Ureter (tissue), 1 donor: ENCODE measurements around the gene POLR3A. TPM values are rescaled to one million over a fixed set of nuclear protein-coding genes. Genes with fewer than 3 reads are reported as not detected.

ENCODE experiments used
- DNase-seq: peaks from one replicate; pipeline ENCODE4 v3.0.0-alpha.2; 2020; ENCODE audit warnings: low spot score
- total RNA-seq: library from RNA; stranded (reverse); gene quantifications from one replicate; pipeline ENCODE4 v1.2.4, GENCODE V29; 2023
- donor health status: DM: yes; HTN: yes; CAD: no.

POLR3A gene
- total RNA-seq, 1 donor from 2014 or later: 20.6 TPM

DNA sequence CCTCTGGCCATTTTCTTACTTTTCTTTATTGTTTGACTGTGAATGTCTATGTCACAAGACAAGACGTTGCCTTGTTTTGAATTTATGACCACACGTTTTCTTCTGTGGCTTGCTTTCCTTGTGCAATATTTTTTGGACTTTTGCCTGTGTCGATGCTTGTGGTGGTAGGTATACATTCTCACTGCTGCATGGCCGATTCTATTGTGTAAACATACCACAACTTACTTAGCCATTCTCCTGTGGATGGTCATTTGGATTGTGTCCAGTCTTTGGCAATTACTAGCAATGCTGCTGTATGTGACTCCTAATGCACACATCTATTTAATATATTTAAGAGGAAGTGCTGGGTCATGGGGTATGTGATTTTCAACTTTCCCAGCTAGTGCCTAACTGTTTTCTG, 84.8 kb downstream of the POLR3A start:
- DNase-seq: no peak

DNA sequence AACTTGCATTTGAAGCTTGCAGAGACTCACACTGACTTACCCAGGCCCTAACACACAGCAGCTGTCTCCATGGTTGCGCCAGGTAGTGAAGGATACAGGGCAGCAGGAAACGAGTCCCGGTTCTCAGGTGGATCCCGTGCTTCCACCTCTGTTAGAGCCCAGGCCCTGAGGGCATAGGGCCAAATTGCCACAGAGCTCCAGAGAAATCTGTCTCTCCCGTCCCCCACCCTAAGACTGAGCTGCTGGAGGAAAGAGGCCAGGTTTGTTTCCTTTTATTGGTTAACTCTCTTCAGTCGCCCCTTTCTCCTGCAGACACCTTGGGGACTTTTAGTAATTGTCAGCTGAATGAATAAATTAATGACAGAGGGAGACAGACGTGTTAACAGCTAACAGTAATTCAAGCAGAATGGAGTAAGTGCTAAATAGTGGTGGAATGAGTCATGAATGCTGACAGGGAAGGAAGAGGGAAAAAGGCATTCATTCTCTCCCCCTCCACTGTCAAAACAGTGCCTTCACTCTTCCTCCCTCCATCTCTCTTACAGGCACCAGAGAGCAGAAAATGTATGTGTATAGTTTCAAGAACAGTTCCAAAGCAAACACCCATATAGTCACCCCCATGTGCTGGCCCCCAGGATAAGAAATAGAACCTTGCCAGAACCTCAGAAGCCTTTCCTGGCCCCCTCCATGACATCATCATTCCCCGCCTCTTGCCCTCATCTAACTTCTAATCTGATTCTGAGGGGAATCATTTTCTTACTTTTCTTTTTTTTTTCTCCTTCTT, 86.0 kb downstream of the POLR3A start:
- no peak for DNase-seq

DNA sequence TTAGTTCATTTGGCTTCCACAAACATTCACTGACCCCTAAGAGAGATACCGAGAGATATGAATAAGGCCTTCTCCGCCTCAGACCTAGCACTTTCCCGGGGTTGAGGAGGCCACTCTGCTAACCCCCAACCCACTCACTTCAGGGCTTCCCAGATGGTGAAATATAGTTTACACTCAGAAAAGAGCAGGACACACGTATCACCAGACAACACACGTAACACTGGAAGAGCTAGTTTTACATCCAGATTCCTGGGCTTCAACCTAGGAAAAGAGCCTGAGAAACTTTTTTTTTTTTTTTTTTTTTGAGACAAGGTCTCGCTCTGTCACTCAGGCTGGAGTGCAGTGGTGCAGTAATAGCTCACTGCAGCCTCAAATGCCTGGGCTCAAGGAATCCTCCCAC, 87.5 kb downstream of the POLR3A start:
- DNase-seq: no peak

DNA sequence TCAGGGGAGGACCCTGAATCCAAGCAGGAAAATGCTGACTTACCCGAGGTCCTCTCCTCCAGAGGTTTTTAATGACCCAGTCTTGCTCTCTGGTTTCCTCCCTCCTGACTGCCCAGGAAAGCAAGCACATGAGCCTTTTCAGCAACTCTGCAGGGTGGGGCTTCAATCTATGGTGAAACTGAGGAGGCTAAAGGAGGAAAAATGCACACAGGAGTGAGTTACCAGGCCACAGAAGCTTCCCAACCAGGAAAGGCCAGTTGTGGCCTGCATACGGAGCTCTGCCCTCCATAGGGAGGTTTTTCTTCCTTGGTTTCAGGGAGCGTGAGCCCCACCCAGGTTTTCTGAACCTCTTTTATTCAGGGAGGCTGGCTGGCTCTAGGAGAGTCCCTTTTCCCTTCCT, 88.7 kb downstream of the POLR3A start:
- no peak for DNase-seq

DNA sequence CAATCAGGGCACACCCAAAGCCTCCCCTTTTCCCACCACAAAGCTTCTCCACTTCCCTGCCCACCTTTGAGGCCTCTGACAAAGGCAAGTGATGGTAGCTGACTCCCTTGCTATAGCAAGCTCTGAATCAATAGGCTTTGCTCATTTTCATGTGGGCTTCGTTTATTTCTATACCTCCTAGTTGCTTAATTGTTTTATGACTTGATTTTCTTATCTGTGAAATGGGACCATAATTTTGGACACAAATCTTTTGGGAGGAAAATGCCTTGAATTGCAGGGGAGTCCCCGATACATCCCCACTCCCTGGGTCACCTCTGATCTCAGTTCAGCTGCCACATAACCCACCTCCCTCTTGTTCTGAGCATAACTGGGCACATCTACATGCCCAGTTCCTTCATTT, 89.1 kb downstream of the POLR3A start:
- DNase-seq: no peak

DNA sequence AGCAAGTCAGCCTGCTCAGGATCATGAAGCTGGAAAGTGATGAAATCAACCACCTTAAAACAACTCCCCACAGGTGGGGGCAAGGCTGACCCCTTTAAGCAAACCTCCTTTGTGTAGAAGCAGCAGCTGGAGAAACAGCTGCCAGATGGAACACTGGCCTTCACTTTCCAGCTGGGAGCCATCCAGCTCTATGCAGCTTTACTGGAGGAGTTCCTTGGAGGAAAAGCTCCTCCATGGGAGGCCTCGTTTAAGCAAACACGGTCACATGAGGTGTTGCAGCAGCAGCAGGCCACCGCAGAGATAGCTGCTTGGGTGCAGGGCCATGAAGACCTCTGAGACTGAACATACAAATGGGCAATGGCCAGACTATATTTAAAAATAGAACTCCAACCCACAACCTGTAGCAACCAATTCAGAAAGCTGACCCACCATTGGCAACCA, 89.7 kb downstream of the POLR3A start:
- DNase-seq: peak; percentile 59

DNA sequence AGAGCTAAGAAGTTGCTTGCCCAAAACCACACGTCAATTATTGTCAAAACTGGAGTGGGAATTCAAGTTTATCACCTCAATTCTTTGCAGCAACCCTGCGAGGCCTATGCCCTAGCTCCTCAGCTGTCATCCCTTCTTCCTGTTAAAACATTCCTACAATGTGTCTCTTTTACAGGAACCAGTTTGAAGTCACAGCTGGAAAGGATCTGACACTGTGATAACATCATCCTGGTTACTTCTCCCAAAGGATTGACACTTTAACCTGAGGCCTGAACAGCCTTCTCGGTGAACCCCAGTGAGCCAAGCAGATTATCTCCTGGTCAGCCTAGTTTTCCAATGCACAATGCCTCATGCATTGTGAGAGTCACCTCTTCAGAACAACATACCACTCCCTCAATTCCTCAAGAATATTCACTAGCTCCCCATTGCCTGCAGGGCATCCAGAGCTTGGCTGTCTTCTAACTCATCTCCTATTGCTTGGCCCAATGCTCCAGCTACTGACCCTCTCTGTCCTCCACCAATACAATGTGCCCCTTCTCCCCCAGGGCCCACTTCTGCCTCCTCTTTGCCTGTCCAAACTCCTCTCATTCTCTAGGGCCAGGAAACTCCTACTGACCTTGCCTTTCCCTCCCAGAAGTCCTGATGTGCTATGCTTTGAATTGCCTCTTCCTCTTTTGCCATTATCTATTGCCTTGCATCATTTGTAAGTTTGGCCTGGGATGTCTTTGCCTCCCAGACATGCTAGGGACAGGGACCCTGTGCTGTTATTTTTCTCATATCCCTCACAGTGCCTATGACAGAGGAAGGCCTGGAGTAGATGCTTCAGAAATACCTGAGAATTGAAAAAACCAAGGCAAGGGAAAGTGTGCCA, 92.4 kb downstream of the POLR3A start:
- DNase-seq: no peak

DNA sequence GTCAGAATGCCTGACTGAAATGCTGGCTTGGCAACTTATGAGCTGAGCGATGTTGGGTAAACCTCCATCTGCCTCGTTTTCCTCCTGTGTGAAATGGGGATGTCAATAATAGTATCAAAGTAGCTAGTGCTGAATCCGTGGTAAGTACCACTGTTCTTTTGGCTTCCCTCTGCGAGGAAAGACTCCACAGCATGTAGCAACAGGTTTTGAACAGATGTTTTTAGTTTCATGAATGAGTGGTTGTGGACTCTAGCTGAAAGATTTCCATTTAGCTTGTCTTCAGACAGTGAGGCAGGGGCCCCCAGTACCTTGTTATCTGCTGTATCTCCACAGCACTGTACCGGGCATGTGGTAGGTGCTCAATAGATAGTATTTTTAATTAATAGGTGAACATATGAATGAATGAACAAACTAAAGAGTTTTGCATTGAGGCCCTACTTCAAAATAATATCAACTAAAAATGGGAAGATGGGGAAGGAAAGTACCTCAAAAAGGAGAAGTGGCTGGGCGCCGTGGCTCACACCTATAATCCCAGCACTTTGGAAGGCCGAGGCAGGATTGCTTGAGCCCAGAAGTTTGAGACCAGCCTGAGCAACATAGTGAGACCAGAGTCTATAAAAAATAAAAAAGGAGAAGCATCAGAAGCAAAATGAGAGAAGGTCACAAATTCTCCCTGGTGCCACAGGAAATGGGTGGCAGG, 97.1 kb downstream of the POLR3A start:
- DNase-seq: no peak

DNA sequence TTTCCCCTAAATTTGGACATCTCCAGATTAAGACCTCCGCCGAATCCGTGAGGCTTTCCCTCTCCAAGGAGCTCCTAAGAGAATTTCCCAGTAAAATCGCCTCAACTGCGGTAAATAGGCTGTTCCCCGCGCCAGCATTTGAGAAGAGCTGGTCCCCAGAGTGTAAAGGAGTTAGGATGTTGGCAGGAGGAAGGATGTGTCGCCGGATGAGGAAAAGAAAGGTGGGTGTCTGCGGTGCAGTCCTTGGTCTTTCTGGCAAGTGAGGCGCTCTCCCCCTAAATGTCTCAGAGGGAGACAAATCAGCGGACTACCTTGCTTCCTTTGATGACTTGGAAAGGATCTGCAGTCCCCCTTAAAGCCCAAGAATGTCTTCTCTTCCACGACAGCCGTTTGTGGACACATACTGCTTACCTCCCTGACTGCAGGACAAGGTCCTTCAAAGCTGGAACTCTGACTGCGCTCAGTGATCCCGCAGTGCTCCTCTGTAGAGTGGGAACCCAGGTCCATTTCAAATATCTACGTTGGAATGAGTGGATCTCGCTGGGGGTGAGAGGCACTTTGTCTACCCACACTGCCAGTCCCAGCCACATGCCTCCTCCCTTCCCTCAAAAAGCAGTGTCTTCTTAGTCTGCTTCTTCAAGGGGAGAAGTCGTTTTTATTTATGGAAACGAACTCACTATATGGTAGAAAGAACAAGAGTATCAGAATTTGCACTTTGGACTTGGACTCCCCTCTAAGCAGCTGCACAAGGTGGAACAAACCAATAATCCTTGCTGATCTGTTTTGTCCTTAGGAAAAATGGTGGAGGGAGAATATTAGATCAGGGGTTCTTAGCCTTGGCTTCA, 101.7 kb downstream of the POLR3A start:
- DNase-seq: no peak

DNA sequence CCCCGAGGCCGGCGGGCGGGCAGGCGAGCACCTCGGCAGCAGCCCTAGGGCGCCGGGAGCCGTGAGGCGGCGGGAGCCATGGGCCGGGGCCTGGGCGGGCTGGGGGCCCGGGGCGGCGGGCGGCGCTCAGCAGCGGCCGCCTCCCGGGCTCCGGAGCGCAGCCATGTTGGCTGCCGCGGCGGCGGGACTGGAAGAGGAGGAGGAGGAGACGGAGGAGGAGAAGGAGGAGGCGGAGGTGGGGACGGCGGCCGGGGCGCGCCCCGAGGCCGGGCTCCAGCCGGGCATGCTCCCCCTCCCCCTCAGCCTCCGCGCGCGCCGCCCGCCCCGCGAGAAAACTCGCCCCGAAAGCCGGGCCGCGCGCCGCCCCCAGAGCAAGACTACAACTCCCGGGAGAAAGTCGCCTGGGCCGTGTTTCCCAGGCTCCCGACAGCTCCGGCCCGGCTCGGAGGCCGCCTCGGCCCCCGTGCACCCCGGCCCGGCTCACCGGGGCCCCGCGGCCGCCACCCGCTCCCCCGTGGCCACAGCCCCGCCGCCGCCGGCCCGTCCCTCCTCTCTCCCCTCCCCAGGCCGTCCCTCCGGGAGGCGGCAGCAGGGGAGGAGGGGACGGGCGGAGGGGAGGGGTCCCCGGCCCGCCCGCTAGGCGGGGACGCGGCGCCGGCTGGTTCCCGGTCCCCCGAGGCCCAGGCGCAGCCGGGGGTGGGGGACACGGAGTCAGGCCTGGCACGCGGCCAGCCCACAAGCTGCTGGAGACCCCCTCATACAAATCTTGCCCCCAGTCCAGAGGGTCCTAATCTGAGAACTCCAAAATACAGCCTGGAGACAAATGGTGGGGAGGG, 102.5 kb downstream of the POLR3A start, which contains the start of gene DLG5:
DLG5 (minus strand) TSS at position 190 of the 836 bp plus-strand sequence. CDS start 235 bp downstream, outside the sequence.
- peak; percentile 79 for DNase-seq

DNA sequence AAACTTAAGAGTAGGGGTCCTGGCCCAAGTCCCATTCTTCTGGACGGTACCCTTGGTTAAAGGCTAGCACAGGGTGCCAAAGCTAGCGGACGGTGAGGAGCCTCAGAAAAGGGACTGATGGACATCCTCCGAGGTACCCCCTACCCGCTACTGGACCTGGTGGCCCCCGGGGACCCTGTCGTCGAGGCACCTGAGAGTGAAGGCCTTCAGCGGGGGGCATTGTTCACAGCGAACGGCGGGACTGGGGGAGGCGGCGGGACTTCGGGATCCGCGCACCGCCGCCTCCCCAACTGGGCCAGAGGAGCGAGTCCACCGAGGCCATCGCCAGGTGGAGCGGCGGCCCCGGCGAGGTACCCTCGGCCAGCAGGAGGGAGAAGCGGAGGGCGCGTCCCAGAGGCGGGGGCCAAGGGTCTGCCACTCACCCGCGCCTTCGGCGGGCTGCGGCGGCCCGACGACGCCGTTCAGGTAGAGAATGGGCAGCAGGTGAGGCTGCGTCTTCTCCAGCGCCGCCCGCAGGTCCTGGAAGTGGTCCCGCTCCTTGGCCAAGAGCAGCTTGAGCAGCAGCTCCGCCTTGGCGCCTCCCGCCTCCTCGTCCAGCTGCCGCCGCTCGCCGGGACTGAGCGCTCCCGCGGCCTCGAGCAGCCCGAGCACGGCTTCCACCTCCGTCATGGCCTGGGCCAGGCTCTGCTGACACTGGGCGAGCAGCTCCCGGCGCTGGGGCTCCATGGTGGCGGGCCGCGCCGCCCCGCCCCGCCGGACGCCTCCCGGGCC, 103.3 kb downstream of the POLR3A start:
- peak; percentile 56 for DNase-seq

DNA sequence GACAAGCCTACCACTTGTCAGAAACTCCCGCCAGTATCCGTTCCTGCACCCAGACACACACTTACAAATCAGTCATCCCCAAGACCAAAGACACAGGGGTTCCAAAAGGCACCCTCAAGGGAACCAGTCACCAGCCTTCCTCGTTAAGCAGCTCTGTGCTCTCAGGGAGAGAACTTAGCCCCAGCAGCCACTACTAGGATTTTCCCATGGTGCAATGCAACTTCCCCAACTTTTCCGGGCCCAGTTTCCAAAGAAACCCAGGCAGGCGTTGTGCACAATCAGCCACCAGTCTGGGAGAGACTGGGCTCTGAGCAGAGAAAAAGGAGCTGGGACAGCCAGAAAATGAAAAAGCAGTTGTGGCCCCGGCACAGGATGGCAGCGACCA, 103.9 kb downstream of the POLR3A start:
- DNase-seq: peak; percentile 59

DNA sequence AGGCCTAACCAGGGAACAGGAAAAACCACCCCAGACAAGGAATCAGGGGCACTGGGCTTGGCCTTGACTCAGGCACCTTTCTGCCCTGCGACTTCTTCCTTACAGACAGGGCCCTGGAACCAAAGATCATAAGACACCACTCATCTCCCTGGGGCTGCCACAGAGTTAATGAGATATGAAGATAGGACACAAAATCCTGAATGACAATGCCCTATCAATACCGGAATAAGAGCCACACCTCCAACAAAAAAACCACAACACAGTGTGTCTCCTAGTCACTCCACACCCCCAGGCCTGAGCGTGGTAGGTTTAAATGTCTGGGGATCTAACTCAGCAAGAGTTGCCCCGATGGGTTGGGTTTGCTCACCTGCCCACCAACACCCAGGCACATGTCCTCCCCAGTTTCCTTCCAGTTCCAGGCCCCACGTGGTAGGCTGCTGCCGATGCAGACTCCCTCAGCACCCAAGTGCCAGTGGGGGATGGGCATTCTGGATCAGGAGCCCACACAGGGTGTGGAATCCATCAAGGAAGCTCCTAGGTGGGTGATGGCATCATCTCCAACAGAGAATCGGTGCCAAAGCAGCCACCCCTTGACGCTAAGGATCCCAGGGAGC, 106.6 kb downstream of the POLR3A start:
- no peak for DNase-seq

DNA sequence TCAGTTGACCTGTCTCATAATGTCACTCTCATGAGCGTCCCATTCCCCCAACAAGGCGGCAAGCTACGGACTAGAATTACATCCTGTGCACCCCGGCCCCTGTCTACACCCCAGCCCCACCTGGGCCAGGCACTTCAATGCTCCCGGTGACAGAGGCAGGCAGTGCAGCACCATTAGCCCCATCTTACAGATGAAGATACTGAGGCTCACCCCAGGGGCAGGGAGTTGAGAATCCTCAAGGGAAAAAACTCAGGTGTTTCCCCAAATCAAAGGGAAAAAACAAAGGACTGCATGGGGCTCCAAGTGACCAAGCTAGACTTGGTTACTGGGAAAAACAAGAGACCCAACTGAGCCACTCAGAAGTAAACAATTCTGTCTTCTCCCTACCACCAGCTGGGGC, 107.3 kb downstream of the POLR3A start:
- no peak for DNase-seq

DNA sequence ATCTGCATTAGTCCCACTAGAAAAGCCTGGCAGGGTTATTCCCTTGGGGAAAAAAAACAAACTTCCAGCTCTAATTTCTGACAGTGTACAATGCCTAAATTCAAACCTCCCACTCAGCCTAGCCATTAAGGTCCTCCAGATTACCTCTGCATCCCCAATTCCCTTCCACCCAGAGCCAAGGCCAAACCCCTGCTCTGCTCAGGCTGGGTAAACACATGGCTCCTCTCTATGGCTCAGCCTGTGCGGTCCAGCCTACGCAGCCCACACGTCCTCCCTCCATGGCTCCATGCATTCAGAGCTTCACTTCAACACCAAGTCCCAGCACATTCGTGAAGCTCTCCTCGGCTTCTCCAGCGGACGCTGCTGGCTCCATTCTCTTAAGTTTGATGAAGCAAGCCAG, 107.9 kb downstream of the POLR3A start:
- no peak for DNase-seq

DNA sequence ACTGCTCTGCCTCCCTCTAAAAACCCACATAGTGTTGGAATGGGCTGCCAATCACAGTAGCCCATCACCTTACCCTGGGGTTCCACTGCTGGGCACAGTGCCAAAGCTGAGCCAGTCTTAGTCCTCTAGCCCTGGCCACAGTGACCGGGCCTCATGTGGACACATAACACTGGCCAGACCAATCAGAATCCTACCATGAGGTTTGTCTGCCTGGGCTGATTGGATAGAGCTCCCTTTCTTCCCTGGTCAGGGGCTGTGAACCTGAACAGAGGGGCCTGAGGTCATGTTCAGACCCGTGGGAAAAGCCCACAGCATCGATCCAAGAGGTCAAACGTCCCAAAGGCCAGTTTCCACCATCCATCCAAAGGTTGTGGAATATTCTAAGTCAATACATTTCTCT, 108.8 kb downstream of the POLR3A start:
- DNase-seq: no peak

DNA sequence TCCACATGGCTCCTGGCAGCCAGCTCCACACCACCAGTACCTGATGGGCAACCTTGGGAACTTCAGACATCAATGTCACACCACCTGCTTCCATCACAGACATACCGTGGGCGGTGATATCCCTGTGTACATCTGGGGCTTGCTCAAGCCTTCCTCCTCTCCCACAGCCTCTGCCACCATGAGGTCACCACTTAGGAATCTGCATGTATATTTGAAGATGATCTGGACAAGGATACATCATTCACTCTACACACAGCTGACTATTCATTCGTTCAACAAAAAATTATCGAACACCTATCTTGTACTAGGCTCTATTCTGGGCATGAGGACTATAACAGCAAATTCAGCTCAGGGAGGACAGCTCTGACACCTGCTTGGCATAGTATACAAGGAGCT, 109.6 kb downstream of the POLR3A start:
- no peak for DNase-seq
